Measurements from ENCODE around the gene CLTB.

CLTB gene

GRCh38 chr5:176387384-176387925 is 28.9 kb downstream of the CLTB start:
- DNase-seq (ENCODE audit: extremely low read depth, low read depth): no peak
- TF ChIP-seq, protein P1, sequence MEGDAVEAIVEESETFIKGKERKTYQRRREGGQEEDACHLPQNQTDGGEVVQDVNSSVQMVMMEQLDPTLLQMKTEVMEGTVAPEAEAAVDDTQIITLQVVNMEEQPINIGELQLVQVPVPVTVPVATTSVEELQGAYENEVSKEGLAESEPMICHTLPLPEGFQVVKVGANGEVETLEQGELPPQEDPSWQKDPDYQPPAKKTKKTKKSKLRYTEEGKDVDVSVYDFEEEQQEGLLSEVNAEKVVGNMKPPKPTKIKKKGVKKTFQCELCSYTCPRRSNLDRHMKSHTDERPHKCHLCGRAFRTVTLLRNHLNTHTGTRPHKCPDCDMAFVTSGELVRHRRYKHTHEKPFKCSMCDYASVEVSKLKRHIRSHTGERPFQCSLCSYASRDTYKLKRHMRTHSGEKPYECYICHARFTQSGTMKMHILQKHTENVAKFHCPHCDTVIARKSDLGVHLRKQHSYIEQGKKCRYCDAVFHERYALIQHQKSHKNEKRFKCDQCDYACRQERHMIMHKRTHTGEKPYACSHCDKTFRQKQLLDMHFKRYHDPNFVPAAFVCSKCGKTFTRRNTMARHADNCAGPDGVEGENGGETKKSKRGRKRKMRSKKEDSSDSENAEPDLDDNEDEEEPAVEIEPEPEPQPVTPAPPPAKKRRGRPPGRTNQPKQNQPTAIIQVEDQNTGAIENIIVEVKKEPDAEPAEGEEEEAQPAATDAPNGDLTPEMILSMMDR (IDR thresholded peaks at IDR 0.05; ENCODE audit: low read depth, low read length, missing control alignments): no peak

DNA sequence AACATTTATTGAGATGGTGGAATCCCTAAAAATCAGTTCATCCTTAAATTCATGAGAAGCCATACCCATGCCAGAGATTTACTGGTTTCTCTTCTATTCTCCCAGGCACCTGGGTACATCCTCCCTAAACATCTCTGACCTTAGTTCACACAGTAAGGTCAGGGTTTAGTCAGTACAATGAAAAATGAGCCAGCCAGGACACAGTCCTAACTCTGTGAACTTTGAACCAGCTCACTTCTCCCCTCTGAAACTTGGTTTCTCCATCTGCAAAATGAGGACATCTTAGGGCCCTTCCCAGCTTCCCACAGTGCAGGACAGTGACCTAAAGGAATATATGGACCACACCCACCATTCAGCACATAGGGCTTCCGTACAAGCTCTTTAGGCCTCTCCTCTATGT is 29.8 kb downstream of the CLTB start:
- TF ChIP-seq, protein P1 (IDR thresholded peaks at IDR 0.05; ENCODE audit: low read depth, low read length, missing control alignments): no peak
- DNase-seq (ENCODE audit: extremely low read depth, low read depth): no peak
- peak overlapping the region; percentile 85 for H3K4me3 ChIP-seq (replicated peaks; ENCODE audit: low read depth, low read length)

More at GRCh38 chr5:176387384-176387925, 28.9 kb downstream of the CLTB start:
- peak overlapping the region; percentile 85 for H3K4me3 ChIP-seq (replicated peaks; ENCODE audit: low read depth, low read length)

GRCh38 chr5:176384991-176385390 is 31.3 kb downstream of the CLTB start:
- H3K4me3 ChIP-seq (replicated peaks; ENCODE audit: low read depth, low read length): no peak overlapping the region
- TF ChIP-seq, protein P1 (IDR thresholded peaks at IDR 0.05; ENCODE audit: low read depth, low read length, missing control alignments): no peak
- no peak for DNase-seq (ENCODE audit: extremely low read depth, low read depth)

DNA sequence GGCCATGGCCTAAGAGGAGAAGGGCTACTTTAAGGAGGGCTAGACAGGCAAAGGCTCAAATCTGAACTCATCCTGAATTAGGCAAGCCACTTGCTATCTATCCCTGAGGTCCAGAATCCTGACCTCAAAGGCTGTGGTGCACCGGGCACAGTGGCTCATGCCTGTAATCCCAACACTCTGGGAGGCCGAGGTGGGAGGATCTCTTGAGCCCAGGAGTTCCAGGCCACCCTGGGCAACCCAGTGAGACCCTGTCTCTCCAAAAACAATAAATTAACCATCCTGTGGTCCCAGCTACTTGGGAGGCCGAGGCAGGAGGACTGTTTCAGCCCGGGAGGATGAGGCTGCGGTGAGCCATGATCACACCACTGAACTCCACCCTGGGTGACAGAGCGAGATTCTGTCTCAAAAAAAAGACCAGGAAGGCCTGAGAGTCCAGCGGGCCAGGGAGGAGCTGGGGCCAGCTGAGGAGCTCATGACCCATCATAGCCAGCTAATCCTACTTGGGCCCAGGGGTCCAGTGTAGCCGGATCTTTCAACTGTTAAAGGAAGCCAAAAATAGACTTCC is 31.9 kb downstream of the CLTB start:
- TF ChIP-seq, protein P1 (IDR thresholded peaks at IDR 0.05; ENCODE audit: low read depth, low read length, missing control alignments): no peak
- no peak for DNase-seq (ENCODE audit: extremely low read depth, low read depth)
- H3K4me3 ChIP-seq (replicated peaks; ENCODE audit: low read depth, low read length): no peak overlapping the region

GRCh38 chr5:176383961-176384360 is 32.4 kb downstream of the CLTB start:
- TF ChIP-seq, protein P1 (IDR thresholded peaks at IDR 0.05; ENCODE audit: low read depth, low read length, missing control alignments): no peak
- H3K4me3 ChIP-seq (replicated peaks; ENCODE audit: low read depth, low read length): no peak overlapping the region
- no peak for DNase-seq (ENCODE audit: extremely low read depth, low read depth)

DNA sequence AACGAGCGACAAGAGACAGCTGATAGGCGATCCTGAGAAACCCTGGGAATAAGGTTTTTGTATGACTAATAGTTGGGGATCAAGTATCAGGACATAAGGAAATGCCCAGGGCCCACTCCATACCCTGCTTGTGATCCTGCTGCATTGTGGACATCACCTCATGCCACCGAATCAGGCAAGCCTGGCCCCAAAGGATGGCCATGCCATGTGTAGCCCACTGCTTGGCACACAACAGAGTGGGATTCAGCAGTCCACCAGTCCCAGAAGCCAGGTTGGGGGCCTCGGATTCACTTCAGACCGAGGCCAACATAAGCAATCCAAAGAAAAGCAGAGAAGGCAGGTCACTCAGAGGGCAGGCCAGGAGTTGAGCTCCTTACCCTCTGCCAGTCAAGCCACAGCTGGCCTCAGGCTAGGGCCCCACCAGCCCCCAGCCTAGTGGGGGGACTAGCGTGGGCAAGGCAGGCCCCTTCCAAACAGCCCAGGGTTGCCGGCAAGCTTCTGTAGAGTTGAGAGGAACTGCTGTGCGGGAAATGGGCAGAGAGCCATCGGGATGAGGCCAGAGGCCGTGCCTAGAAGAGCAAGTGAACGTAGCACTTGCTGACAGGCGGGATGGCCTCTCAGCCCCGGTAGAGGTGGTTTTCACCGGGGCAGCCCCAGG is 33.0 kb downstream of the CLTB start:
- DNase-seq (ENCODE audit: extremely low read depth, low read depth): no peak
- H3K4me3 ChIP-seq (replicated peaks; ENCODE audit: low read depth, low read length): no peak overlapping the region
- TF ChIP-seq, protein P1 (IDR thresholded peaks at IDR 0.05; ENCODE audit: low read depth, low read length, missing control alignments): no peak

All from HFF-Myc (cell line).